Measurements from ENCODE around the gene LGMN. TPM values are rescaled to one million over a fixed set of nuclear protein-coding genes. Genes with fewer than 3 reads are reported as not detected.

The LGMN gene
- total and polyA plus RNA-seq, 2 experiments from 2014 or later = 130 to 169 TPM

DNA sequence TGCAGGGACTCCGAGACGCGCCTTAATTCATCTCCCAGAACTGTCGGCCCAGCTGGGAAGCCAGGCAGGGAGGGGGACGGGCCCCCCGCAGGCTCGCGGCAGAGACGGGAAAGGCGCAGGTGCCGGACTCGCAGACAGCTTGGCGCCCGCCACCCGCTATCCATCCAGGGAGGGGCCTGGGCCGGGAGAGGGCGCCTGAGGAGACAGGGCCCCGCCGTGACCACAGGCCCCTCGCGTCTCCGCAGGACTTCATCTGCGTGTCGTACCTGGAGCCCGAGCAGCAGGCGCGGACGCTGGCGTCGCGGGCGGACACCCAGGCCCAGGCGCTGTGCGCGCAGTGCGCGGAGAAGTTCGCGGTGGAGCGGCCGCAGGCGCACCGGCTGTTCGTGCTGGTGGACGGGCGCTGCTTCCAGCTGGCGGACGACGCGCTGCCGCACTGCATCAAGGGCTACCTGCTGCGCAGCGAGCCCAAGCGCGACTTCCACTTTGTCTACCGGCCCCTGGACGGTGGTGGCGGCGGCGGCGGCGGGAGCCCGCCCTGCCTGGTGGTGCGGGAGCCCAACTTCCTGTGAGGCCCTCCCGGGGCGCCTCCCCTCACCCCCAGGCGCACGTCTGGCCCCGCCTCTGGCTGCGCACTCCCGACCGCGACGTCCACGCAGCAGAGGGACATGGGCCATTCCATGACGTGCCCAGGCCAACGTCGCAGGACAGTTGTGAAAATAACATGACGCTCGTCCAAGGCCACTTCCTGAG lies 60.6 kb downstream of the LGMN start:
- Histone ChIP-seq H3K4me2 (peak overlapping the region; percentile 98), H3K27ac (no peak overlapping the region), H3K79me2 (no peaks in the 10 kb centered on the region), H3K9me3 (ENCODE audit: low read depth) (no peaks in the 10 kb centered on the region), H3K9me2 (replicated peaks; ENCODE audit: insufficient read depth) (no peaks in the 10 kb centered on the region), H3K36me3 (replicated peaks; ENCODE audit: insufficient read depth, low read depth) (no peaks in the 10 kb centered on the region), H3K27me3 (peaks cover 3% of the 10 kb centered on the region), H3K4me1 (ENCODE audit: insufficient read depth) (peaks cover 8% of the 10 kb centered on the region), H3K4me3 (no peak overlapping the region), H4K20me1 (ENCODE audit: insufficient read depth, poor library complexity, severe bottlenecking) (no peaks in the 10 kb centered on the region), H2AFZ (peak overlapping the region; percentile 35)
- DNase-seq (ENCODE audit: low spot score) = peak; percentile 56
- no peak for TF ChIP-seq EZH2phosphoT487 (IDR thresholded peaks at IDR 0.05; ENCODE audit: low read depth, severe bottlenecking, unreplicated experiment)
- WGBS (ENCODE audit: low lambda C conversion rate, missing lambda C conversion rate) = 10% methylated on average over 65 of the region's 80 CpGs

DNA sequence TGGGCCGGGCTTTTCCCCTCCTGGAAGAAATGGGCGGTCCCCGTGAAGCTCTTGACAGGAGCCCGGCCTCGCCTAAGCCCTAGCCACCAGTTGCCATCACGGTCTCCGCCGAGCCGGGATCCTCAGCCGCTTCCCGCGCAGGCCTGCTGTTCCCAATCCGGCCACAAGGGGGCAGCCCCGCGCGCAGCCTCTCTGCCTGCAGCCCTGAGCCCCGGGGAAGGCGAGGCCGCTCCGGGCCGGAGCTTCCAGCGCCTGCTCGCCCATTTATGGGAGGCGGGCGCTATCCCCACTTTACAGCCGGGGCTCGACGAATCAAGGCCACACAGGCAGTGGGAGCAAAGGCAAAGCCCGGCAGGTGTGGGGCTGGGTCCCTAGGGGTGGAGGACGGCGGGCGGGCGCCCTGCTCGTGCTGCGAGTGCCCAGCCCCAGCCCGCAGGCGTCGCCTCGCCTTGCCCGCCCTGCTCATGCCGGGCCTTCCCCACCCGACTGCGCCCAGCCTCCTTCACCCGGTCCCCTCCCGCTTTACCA lies 61.5 kb downstream of the LGMN start:
- no peaks in the 10 kb centered on the region for H3K79me2 ChIP-seq
- WGBS (ENCODE audit: low lambda C conversion rate, missing lambda C conversion rate) = 2% methylated on average over 44 of the region's 45 CpGs
- no peaks in the 10 kb centered on the region for H3K9me2 ChIP-seq (replicated peaks; ENCODE audit: insufficient read depth)
- H3K4me2 ChIP-seq = peak overlapping the region; percentile 98
- no peak for TF ChIP-seq EZH2phosphoT487 (IDR thresholded peaks at IDR 0.05; ENCODE audit: low read depth, severe bottlenecking, unreplicated experiment)
- TF ChIP-seq, protein P1, sequence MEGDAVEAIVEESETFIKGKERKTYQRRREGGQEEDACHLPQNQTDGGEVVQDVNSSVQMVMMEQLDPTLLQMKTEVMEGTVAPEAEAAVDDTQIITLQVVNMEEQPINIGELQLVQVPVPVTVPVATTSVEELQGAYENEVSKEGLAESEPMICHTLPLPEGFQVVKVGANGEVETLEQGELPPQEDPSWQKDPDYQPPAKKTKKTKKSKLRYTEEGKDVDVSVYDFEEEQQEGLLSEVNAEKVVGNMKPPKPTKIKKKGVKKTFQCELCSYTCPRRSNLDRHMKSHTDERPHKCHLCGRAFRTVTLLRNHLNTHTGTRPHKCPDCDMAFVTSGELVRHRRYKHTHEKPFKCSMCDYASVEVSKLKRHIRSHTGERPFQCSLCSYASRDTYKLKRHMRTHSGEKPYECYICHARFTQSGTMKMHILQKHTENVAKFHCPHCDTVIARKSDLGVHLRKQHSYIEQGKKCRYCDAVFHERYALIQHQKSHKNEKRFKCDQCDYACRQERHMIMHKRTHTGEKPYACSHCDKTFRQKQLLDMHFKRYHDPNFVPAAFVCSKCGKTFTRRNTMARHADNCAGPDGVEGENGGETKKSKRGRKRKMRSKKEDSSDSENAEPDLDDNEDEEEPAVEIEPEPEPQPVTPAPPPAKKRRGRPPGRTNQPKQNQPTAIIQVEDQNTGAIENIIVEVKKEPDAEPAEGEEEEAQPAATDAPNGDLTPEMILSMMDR (IDR thresholded peaks at IDR 0.05; ENCODE audit: poor library complexity) = peak; percentile 93
- TF ChIP-seq EZH2 (IDR thresholded peaks at IDR 0.05; ENCODE audit: borderline replicate concordance) = no peak
- peak; percentile 86 for DNase-seq (ENCODE audit: low spot score)
- H3K36me3 ChIP-seq (replicated peaks; ENCODE audit: insufficient read depth, low read depth) = no peaks in the 10 kb centered on the region
- H3K27me3 ChIP-seq = peaks cover 3% of the 10 kb centered on the region
- H4K20me1 ChIP-seq (ENCODE audit: insufficient read depth, poor library complexity, severe bottlenecking) = no peaks in the 10 kb centered on the region
- H3K9me3 ChIP-seq (ENCODE audit: low read depth) = no peaks in the 10 kb centered on the region
- H2AFZ ChIP-seq = no peak overlapping the region
- peaks cover 8% of the 10 kb centered on the region for H3K4me1 ChIP-seq (ENCODE audit: insufficient read depth)
- no peak overlapping the region for H3K4me3 ChIP-seq
- no peak overlapping the region for H3K27ac ChIP-seq

DNA sequence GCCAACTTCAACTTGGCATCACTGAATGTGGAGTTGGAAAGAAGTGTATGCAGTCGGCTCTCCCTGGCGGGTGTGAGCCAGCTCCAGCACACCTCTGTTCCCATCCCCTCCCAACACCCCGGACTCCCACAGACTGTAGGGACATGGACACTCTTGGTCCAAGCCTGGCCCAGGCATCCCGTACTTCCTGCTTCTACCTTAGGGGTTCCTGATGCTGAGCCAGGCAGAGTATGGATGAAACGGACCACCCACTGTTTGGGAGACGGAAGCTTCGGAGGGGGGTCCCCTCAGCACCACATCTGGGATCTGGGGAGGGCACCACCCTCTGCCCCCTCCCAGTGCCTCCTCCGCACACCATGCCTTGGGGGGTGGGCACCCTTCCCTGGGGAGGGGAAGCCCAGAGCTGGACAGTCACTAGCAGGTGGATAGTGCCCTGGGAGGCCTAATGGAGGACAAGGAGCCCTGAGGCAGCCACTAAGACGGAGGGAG lies 62.0 kb downstream of the LGMN start:
- no peak for DNase-seq (ENCODE audit: low spot score)
- Histone ChIP-seq H3K4me1 (ENCODE audit: insufficient read depth) (peaks cover 8% of the 10 kb centered on the region), H3K27me3 (peaks cover 3% of the 10 kb centered on the region), H3K27ac (no peak overlapping the region), H3K9me3 (ENCODE audit: low read depth) (no peaks in the 10 kb centered on the region), H4K20me1 (ENCODE audit: insufficient read depth, poor library complexity, severe bottlenecking) (no peaks in the 10 kb centered on the region), H3K4me2 (peak overlapping the region; percentile 98), H3K36me3 (replicated peaks; ENCODE audit: insufficient read depth, low read depth) (no peaks in the 10 kb centered on the region), H3K4me3 (no peak overlapping the region), H2AFZ (no peak overlapping the region), H3K79me2 (no peaks in the 10 kb centered on the region), H3K9me2 (replicated peaks; ENCODE audit: insufficient read depth) (no peaks in the 10 kb centered on the region)
- TF ChIP-seq EZH2 (IDR thresholded peaks at IDR 0.05; ENCODE audit: borderline replicate concordance) (no peak), EZH2phosphoT487 (IDR thresholded peaks at IDR 0.05; ENCODE audit: low read depth, severe bottlenecking, unreplicated experiment) (no peak)
- TF ChIP-seq, protein P1 (IDR thresholded peaks at IDR 0.05; ENCODE audit: poor library complexity) = no peak
- 82% methylated on average over 9 of the region's 9 CpGs for WGBS (ENCODE audit: low lambda C conversion rate, missing lambda C conversion rate)

DNA sequence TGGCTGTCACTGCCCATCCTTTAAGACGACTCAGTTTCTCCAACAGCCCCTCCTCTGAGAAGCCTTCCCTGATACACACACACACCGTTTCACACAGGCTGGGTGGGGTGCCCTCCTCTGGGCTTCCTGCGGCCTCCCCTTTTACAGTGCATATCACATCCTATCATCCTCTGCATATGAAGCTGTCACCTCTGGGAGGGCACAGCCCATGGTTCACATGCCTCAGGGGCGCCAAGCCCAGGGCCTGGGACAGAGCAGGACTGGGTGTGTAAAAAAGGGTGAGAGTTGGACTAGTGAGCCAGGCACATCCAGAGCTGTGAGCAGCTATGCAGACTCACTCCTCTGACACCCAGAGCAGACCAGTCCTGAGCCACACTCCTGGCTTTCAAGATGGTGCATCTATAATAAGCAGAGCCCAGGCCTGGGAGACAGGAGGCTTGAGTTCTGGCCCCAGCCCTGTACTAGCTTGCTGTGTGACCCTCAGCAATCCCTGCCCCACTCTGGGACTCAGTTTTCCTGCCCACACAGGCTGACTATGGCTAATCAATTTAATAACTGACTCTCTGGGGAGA lies 62.6 kb downstream of the LGMN start:
- Histone ChIP-seq H4K20me1 (ENCODE audit: insufficient read depth, poor library complexity, severe bottlenecking) (no peaks in the 10 kb centered on the region), H3K4me3 (no peak overlapping the region), H3K9me3 (ENCODE audit: low read depth) (no peaks in the 10 kb centered on the region), H3K79me2 (no peaks in the 10 kb centered on the region), H3K27me3 (peaks cover 3% of the 10 kb centered on the region), H3K27ac (no peak overlapping the region), H3K4me2 (no peak overlapping the region), H3K4me1 (ENCODE audit: insufficient read depth) (peaks cover 9% of the 10 kb centered on the region), H3K9me2 (replicated peaks; ENCODE audit: insufficient read depth) (no peaks in the 10 kb centered on the region), H3K36me3 (replicated peaks; ENCODE audit: insufficient read depth, low read depth) (no peaks in the 10 kb centered on the region), H2AFZ (no peak overlapping the region)
- DNase-seq (ENCODE audit: low spot score) = no peak
- TF ChIP-seq EZH2 (IDR thresholded peaks at IDR 0.05; ENCODE audit: borderline replicate concordance) (no peak), EZH2phosphoT487 (IDR thresholded peaks at IDR 0.05; ENCODE audit: low read depth, severe bottlenecking, unreplicated experiment) (no peak)
- TF ChIP-seq, protein P1 (IDR thresholded peaks at IDR 0.05; ENCODE audit: poor library complexity) = no peak
- 94% methylated on average over 4 of the region's 4 CpGs for WGBS (ENCODE audit: low lambda C conversion rate, missing lambda C conversion rate)

Measured in hepatocyte (in vitro differentiated cells).